HTR-8/SVneo (cell line): ENCODE results near the gene CBLB.

ENCODE experiments used
- DNase-seq: peaks from one replicate; pipeline ENCODE4 v3.0.0; 2011; ENCODE audit warnings: low spot score, mixed read lengths; ENCODE audit not compliant: insufficient read length
- FAIRE-seq: peaks from 2 replicates; lab custom pipeline; 2011; peaks lifted over from hg19 to GRCh38; lab: Jason Lieb, UNC

CBLB gene

DNA sequence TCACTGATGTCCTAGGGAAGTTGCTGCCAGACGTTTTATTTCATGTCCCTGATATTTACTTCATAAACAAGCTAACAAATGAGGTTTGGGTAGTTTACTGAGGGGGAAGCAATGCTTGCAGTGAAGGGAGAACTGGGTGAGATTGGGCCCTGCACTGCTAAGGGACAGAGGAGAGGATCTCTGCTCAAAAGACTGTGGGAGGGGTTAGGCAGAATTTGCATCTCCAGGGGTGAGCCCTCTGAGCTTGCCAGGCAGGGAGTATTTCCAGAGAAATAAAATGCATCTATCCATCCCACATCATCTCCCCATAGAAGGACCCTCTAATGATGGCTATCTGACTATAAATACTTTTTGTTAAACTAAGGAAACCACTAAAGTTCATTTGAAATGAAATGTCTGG is 215.6 kb downstream of the CBLB start:
- no peak for DNase-seq
- FAIRE-seq: no peak

DNA sequence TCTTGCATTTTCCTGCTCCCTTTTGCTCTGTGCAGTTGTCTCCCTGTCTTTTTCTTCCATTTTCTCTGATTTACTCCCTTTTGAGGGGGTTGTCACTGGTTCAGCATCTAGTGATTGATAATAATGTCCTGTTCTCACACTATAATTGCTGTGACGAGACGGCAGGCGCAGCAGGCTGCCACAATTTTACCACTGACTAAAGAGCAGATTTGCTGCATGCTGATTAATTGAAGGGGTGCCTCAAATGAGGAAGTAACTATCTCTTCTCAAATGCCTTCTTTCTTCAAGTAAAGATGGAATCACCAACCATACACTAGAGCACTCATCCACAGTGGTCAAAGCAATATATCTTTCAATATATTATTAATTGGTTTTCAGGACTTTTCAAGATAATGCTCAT is 219.3 kb downstream of the CBLB start:
- FAIRE-seq (no peak), DNase-seq (no peak)

DNA sequence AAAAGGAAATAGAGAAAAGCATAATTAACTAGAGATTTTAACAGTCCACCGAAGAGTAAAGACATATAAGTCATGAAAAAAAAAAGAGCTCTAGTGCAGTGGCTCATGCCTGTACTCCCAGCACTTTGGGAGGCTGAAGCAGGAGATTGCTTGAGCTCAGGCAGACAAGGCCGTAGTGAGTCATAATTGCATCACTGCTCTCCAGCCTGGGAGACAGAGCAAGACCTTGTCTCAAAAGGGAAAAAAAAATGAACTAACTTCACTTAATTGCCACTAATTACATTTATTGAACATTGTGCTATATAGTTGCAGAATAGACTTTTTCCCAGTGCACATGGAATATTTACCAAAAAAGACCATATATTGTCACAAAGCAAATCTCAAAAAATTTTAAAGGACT is 221.8 kb downstream of the CBLB start:
- DNase-seq (peak; percentile 7), FAIRE-seq (peak; percentile 13)

DNA sequence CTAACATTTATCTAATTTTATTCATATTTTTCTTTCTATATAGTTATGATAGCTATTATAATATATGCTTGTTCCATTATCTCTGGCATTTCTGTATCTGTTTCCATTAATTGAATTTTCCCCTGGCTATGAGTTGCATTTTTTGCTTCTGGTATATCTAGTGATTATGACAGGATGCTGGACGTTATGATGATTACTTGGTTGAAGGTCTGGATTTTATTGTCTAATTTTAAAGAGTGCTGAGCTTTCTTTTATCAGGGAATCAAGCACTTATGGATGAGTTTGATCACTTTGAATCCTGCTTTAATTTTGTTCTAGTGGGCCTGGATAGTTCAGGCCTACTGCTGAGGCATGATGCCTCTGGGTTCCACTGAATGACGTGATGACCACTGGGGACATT is 229.7 kb downstream of the CBLB start:
- no peak for DNase-seq

DNA sequence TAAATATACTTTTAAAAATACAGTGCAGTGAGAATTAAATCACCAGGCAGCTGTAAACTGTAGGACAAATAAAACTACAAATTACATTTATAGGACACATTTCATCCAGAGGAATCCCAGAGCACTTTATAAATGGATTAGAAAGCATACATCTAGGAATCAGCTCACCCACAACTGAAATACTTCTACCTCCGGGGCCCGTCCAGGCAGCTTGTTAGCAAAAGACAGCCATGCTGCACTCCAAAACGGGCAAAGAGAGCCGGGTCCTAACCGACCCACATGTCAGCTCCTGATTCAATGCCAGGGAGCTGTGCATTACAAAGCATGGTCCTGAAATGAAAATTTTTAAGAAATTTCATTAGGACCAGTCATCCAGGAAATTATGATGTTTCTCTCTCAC is 234.1 kb downstream of the CBLB start:
- no peak for FAIRE-seq
- no peak for DNase-seq

More for the DNA sequence above, 229.7 kb downstream of the CBLB start:
- no peak for FAIRE-seq

DNA sequence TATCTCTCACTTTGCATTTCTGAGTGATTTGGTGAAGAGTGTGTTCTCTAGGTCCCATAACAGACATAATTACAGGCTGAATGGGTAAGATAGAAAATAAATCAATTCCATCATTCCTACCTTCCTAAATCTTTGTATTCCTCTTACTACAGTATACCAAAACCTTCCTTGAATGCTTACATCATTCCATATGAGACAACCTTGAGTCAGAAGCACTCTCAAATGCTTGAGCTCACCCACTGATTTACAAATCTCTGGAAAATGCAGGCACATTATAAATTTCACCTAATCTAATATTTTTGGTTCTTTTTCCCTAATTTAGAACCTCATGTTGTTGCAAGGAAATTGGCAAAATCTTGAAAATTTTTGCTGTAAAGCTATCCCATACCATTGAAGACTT is 239.1 kb downstream of the CBLB start:
- DNase-seq (no peak), FAIRE-seq (no peak)

DNA sequence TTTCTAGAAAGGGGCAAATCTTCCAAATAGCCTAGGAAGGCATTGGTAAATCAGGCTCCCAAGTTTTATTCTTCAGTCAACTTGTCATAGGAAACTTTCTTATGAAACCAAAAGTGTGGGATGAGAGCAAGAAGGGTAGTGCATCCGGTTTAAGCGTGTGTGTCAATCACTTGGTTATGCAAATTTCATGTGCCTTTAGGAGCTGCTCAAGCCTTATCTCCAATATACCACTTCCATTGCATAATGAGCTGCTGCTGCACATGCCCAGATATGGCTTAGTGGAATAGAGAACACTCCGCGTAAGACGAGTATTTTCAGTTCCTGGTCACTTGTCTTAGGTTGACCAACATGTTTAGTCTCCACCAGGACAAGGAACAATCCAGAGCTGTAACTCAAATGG is 242.1 kb downstream of the CBLB start:
- DNase-seq (no peak), FAIRE-seq (no peak)

DNA sequence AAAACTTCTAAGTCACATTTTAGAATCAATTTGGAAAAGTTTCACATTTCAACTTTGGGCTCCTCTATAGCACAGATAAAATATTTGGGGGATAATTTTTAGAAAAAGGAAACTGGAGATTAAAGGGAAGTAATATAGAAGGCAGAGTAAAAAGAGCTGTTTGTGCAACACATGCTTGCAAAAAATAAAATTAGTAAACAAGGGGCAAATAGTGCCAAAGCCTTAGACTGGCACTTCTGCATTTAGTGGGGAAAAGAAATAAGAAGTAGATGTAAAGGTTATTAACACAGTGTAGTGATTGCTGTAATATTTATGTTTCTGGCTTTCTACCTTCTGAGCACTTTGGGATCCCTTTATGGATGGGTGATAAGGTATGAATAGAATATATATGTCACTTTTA is 246.6 kb downstream of the CBLB start:
- DNase-seq (no peak), FAIRE-seq (no peak)

DNA sequence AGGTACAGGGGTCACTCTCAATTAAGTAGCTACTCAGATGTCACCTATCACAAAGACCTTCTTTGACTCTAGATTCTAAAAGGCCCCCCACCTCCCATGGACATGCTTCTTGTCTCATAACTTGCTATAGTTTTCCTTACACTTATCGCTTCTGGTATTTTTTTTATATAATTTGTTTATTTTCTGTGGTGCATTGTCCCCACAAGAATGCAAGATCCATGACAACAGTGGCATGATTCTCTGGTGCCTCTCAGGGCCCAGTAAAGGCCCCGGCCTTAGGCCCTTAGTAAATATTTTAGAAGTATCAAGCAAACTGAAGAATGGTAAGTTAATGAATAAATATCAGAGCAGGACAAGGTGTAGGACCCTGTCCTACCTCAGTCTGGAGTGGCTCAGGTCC is 248.6 kb downstream of the CBLB start:
- DNase-seq (no peak), FAIRE-seq (no peak)

DNA sequence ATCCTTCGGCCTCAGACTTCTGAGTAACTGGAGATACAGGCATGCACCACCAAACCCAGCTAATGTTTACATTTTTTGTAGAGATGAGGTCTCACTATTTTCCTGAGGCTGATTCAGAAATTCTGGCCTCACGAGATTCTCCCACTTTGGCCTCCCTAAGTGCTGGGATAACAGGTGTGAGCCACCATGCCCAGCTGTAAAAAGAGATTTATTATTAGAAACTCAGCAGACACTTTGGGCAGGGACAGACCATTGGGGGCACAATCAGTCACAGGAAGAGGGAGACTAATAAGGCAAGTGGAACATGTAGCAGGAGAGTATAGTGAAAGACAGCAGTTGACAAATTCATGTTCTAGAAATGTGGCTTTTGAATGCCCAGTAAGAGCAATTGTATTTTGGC is 249.2 kb downstream of the CBLB start:
- FAIRE-seq: no peak
- DNase-seq: no peak

DNA sequence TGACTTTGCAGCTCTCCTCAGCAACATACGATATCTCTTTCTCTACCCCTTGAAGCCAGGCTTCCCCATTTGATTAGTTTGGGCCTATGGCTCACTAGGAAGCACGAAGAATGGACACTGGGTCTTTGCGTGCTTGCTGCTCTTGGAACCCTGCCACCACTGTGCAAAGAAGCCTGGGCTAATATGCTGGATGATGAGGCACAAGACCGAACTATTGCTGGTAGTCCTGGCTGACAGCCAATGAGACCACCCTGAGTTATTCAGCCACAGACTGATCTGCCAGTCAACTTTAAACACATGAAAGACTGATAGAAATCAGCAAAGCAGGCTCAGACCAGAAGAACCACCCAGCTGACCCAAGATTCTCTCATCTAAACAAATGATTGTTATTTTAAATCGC is 250.3 kb downstream of the CBLB start:
- DNase-seq: no peak

DNA sequence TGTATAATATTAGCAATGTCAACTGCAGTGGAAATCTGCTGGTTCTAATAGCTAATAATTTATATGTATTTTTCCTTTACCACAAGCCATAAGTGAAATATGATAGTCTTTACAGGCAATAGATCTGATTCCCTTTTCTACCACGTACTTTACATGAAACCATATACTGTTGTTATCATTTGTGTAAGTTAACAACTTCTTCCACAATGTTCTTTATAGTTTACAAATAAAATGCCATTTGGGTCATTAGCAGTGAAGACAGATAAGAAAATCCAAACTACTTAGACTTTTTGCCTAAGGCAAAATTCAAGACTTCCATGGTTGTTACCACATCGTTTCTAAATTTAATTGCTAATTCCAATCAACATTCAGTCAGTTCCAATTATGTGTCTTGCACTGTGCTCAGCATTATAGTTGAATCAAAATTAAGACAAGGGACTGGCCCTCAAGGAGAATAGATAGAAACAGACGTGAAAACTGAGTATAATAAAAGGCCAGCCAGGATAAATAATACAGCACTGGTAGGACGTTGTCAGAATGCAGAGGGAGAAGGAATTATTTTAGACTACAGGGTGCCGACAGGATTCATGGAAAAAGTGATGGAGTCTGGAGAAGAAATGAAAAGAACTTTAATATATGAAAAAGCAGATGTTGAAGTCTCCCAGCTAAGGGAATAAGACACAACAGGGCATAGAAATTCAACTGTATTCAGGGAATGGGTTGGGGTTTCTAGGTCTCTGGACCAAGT is 252.3 kb downstream of the CBLB start:
- no peak for FAIRE-seq
- DNase-seq: no peak

More for the DNA sequence above, 250.3 kb downstream of the CBLB start:
- no peak for FAIRE-seq

DNA sequence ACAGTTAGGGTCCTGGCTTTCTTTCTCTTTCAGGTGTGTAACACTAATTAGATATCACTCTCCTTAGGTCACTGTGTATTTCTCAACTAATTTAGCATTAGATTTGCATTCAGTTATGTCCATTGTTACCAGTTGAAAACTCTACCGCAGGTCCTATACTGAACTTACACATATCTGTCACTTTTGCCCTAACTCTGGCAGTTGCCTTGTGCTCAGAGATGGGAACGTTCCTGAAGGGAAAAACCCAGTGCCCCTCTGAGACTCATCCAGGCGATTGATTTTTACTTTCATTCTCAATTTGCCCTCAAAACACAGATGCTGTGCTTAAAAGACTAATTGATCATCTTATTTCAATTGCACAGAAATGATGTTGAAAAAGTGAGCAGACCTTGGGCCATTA is 253.0 kb downstream of the CBLB start:
- DNase-seq (no peak), FAIRE-seq (no peak)

DNA sequence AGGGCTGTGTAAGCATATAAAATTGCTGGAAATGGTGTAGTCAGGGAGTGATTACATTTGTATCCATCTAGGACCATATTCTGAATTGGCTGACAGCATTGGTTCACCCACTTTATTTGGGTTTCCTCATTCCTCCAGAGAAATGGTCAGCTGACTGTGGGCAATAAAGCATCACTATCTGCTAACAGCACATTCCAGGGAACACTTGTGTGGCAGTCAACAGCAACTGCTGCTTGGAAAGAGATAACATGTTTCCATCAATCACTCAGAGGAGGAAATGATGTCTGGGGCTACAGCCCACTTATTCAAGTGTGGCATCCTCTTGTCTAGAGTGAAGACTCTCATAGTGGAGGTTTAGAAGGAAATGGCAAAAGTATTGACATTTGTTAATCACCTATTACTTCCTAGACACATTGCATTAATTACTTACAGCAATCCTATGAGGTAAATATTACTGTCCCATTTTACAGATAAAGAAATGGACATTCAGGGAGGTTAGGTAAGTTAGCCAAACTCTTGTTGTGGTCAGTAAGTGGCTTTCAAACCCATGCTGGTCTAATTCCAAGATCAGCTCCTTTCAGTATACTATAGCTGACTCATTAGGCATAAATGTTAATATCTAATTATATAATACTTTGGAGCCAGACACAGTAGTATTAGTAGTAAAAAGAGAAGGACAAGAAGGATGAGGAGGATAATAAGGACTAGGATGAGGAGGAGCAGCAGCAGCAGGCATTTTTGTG is 254.4 kb downstream of the CBLB start:
- DNase-seq (no peak), FAIRE-seq (no peak)

DNA sequence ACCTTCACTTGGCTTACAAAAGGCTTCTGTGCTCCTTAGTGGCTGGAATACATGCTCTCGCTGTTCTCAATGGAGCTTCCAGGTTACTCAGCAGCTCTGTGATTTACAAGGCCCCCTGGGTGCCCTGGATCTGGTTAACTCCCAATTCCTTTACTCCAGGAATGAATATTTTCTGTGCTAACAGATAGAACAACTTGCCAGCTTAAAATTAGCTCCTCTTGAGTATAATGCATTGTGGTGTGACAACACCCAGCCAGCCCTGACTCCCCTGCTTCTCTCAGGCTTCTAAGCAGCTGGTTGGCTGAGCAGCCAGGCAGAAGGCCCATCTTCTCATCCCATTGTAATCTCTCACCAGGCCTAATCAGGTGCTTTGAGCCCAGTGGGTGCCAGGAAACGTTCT is 255.7 kb downstream of the CBLB start:
- no peak for DNase-seq

DNA sequence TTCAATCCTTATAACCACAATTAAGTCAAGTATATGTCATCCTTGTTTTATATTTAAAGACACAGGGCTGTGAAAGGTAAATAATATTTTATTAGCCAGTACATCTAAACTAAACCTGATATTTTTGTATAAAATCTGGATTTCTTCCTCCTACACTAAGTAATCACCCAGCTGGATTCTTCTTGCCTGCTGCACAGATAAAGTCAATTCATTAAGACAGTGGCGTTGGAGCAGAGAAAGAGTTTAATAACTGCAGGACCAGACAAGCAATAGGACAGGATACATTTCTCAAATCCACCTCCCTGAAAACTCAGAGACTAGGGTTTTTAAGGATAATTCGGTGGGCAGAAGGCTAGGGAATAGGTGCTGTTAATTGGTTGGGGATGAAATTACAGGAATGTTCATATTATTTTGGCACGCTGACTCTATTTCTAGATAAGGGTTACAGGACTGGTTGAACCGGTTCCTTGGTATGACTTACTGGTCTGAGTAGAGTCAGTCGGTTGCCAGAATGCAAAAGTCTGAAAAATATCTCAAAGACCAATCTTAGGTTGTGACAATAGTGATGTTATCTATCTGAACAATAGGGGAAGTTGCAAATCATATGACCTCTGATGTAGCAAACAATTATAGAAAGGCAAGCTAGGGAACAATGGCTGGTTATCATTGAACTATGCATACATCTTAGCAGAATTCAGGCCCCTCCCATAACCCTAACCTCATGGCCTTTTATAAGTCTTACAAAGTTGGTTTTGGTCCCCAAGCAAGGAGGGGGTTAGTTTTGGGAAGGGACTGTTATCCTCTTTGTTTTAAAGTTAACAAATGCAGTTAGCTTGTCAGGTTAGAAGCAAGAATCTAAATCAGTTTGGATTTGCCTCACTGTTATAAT is 257.3 kb downstream of the CBLB start:
- DNase-seq (no peak), FAIRE-seq (no peak)

More for the DNA sequence above, 255.7 kb downstream of the CBLB start:
- FAIRE-seq: no peak

DNA sequence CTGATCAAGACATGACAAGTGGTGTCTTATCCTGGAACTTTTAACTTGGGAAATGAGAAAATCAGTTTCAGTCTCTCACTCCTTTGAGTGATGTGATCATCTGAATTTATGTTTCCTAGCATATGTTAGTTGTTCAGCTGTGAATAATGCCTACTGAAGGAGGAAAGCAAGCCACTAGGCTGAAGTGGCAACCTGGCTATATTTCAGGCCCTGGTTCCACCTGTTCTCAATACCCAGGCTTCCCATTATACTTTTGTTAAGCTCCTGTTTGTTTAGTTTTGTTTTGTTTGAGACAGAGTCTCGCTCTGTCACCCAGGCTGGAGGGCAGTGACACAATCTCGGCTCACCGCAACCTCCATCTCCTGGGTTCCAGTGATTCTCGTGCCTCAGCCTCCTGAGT is 258.3 kb downstream of the CBLB start:
- DNase-seq (no peak), FAIRE-seq (no peak)

DNA sequence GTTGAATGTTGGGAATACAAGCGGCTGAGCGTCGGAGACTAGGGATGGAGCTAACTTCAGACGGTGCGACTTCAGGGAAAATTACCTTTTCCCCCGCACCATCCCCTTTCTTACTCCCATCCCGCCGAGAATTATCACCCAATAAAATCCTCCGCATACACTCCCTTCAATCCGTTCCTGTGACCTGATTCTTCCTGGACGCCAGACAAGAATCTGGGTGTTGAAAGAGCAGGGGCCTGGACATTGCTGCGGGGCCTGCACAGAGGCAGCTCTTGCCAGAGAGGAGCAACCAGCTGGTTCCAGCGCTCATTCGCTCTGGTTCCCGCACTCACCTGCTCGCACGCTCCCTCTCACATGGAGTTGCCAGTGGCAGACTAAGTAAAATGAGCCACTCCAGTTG is 260.2 kb downstream of the CBLB start:
- FAIRE-seq (no peak), DNase-seq (no peak)

DNA sequence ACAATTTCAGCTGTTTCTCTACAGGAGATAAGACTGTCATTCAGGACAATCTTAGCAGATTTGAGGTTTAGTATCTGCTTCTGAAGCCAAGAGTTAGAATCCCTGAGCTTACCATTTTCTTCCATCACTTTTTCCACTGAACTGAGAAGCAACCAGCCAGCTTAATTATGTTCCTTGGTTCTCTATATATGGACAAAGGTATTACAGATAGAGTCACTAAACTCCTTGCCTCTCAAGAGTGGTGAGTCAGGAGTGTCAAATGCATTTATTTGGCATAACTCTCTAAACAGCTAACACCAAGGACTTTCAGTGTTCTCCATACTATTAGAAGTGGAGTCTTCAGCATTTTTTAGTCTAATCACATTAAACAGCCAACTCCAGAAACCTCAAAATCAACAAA is 262.8 kb downstream of the CBLB start:
- DNase-seq (no peak), FAIRE-seq (no peak)
